OCI-LY1 (cell line): ENCODE data around the gene NME3.

Experiments used
- H2AFZ ChIP-seq: fragments of 200-600 bp; sonication (generic), shearing (Covaris generic); 2 replicates; pipeline ENCODE4 v1.6.0; 2014; ENCODE audit warnings: antibody characterized with exemption, mild to moderate bottlenecking, low read length
- H3F3A ChIP-seq: fragments of 200-600 bp; sonication (generic), shearing (Covaris generic); 2 replicates; pipeline ENCODE4 v1.6.0; 2014; ENCODE audit warnings: mild to moderate bottlenecking, antibody characterized with exemption, low read length, moderate library complexity; ENCODE audit not compliant: insufficient read depth
- H3K27ac ChIP-seq: fragments of 200-600 bp; sonication (generic); 2 replicates; pipeline ENCODE4 v1.5.1; 2014; ENCODE audit warnings: low read length, mixed run types, mild to moderate bottlenecking, low read depth; ENCODE audit not compliant: poor library complexity, severe bottlenecking
- H3K27me3 ChIP-seq: fragments of 200-600 bp; sonication (generic); 2 replicates; pipeline ENCODE4 v1.6.0; 2014; ENCODE audit warnings: antibody characterized with exemption, mild to moderate bottlenecking, low read length, moderate library complexity; ENCODE audit not compliant: insufficient read depth
- H3K36me3 ChIP-seq: fragments of 200-600 bp; sonication (generic); 2 replicates; pipeline ENCODE4 v1.6.1; 2014; ENCODE audit warnings: mild to moderate bottlenecking, antibody characterized with exemption, low read length, moderate library complexity, mixed read lengths; ENCODE audit not compliant: insufficient read depth
- H3K4me1 ChIP-seq: fragments of 200-600 bp; sonication (generic); 2 replicates; pipeline ENCODE4 v1.5.1; 2014; ENCODE audit warnings: mild to moderate bottlenecking, low read length, moderate library complexity; ENCODE audit not compliant: insufficient read depth, severe bottlenecking
- H3K4me2 ChIP-seq: fragments of 200-600 bp; sonication (generic), shearing (Covaris generic); 2 replicates; pipeline ENCODE4 v1.6.1; 2014; ENCODE audit warnings: low read length
- H3K4me3 ChIP-seq: fragments of 200-600 bp; sonication (generic); 2 replicates; pipeline ENCODE4 v1.5.1; 2014; ENCODE audit warnings: low read length, low read depth, mild to moderate bottlenecking, mixed read lengths; ENCODE audit not compliant: poor library complexity, severe bottlenecking
- H3K79me2 ChIP-seq: fragments of 200-600 bp; shearing (Covaris generic); 2 replicates; pipeline ENCODE4 v1.6.1; 2016; ENCODE audit warnings: mixed run types, low read length, mixed read lengths; ENCODE audit not compliant: insufficient read depth
- H3K9ac ChIP-seq: fragments of 200-600 bp; sonication (generic), shearing (Covaris generic); 2 replicates; pipeline ENCODE4 v1.6.1; 2014; ENCODE audit warnings: mild to moderate bottlenecking, low read length, mixed read lengths
- H3K9me2 ChIP-seq: fragments of 200-600 bp; sonication (generic), shearing (Covaris generic); 2 replicates; pipeline ENCODE4 v1.6.1; 2014; ENCODE audit warnings: low read depth, mild to moderate bottlenecking, low read length, mixed read lengths
- H3K9me3 ChIP-seq: fragments of 200-600 bp; shearing (Covaris generic); 2 replicates; pipeline ENCODE4 v1.6.1; 2014; ENCODE audit warnings: low read length, mixed read lengths
- H4K20me1 ChIP-seq: fragments of 200-600 bp; sonication (generic), shearing (Covaris generic); 2 replicates; pipeline ENCODE4 v1.6.0; 2016; ENCODE audit warnings: mild to moderate bottlenecking, low read length; ENCODE audit not compliant: insufficient read depth
- EZH2 ChIP-seq: fragments of 200-600 bp; sonication (generic), shearing (Covaris generic); IDR thresholded peaks from 2 replicates; pipeline ENCODE4 v1.8.0; 2017; ENCODE audit warnings: borderline replicate concordance, mixed run types, mild to moderate bottlenecking, antibody characterized with exemption, low read length, moderate library complexity, mixed read lengths
- TF ChIP-seq, protein P1 (sequence below): fragments of 200-600 bp; sonication (generic), shearing (Covaris generic); IDR thresholded peaks from 2 replicates; pipeline ENCODE4 v1.5.1; 2017; ENCODE audit warnings: mild to moderate bottlenecking, antibody characterized with exemption, low read length, moderate library complexity, mixed read lengths

NME3 gene

DNA sequence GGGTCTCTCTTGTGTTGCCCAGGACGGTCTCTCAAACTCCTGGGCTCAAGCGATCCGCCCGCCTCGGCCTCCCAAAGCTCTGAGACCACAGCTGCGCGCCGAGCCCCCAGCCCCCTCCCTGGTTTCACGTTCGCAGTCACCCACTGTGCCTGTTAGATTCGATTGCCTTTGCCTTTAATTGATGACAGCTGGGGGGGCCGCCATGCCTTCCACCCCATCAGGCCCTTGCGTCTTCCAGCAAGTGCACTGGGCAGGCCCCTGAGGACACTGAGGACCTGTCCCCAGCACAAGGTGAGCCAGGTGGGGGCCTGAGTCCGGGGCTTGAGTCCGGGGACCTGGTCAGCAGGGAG is 18.9 kb upstream of the NME3 start:
- TF ChIP-seq EZH2 = no peak
- no peaks in the 10 kb centered on the region for H3K4me1 ChIP-seq
- H3K9ac ChIP-seq = no peak overlapping the region
- no peak overlapping the region for H3K4me2 ChIP-seq
- H3K4me3 ChIP-seq = no peak overlapping the region
- no peaks in the 10 kb centered on the region for H3K9me2 ChIP-seq
- H2AFZ ChIP-seq = no peak overlapping the region
- H3K79me2 ChIP-seq = no peaks in the 10 kb centered on the region; the same call in 1 of the 2 replicates
- H3K27me3 ChIP-seq = no peaks in the 10 kb centered on the region
- no peaks in the 10 kb centered on the region for H3K9me3 ChIP-seq
- no peaks in the 10 kb centered on the region for H4K20me1 ChIP-seq
- H3F3A ChIP-seq = no peaks in the 10 kb centered on the region
- no peak overlapping the region for H3K27ac ChIP-seq
- H3K36me3 ChIP-seq = peaks cover 37% of the 10 kb centered on the region

DNA sequence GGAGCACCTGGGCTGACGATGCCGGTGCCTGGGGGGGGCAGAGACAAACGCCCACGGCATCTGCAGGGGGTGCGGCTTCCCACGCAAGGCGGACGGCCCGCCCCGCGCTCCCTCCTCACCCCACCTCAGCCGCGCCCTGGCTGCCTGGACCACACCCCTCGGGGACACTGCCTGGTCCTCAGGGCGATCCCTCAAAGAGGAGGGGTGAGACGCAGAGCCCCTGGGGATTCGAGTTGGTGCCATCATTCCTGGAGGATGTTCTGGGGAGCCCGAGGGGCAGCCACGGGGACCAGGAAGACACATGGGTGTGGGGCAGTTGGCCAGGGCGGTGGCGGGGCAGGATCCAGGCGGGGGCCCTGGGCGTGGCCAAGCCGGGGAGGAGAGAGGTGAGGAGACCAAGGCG is 18.3 kb upstream of the NME3 start:
- Histone ChIP-seq H3K27ac (no peak overlapping the region), H3K4me2 (no peak overlapping the region), H3K9me3 (no peaks in the 10 kb centered on the region), H3K9ac (no peak overlapping the region), H4K20me1 (no peaks in the 10 kb centered on the region), H3K79me2 (no peaks in the 10 kb centered on the region; the same call in 1 of the 2 replicates), H3K4me1 (no peaks in the 10 kb centered on the region), H3F3A (no peaks in the 10 kb centered on the region), H3K36me3 (peaks cover 42% of the 10 kb centered on the region), H2AFZ (no peak overlapping the region), H3K27me3 (no peaks in the 10 kb centered on the region), H3K9me2 (no peaks in the 10 kb centered on the region), H3K4me3 (no peak overlapping the region)
- TF ChIP-seq EZH2 = no peak
- TF ChIP-seq, protein P1, sequence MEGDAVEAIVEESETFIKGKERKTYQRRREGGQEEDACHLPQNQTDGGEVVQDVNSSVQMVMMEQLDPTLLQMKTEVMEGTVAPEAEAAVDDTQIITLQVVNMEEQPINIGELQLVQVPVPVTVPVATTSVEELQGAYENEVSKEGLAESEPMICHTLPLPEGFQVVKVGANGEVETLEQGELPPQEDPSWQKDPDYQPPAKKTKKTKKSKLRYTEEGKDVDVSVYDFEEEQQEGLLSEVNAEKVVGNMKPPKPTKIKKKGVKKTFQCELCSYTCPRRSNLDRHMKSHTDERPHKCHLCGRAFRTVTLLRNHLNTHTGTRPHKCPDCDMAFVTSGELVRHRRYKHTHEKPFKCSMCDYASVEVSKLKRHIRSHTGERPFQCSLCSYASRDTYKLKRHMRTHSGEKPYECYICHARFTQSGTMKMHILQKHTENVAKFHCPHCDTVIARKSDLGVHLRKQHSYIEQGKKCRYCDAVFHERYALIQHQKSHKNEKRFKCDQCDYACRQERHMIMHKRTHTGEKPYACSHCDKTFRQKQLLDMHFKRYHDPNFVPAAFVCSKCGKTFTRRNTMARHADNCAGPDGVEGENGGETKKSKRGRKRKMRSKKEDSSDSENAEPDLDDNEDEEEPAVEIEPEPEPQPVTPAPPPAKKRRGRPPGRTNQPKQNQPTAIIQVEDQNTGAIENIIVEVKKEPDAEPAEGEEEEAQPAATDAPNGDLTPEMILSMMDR = no peak

DNA sequence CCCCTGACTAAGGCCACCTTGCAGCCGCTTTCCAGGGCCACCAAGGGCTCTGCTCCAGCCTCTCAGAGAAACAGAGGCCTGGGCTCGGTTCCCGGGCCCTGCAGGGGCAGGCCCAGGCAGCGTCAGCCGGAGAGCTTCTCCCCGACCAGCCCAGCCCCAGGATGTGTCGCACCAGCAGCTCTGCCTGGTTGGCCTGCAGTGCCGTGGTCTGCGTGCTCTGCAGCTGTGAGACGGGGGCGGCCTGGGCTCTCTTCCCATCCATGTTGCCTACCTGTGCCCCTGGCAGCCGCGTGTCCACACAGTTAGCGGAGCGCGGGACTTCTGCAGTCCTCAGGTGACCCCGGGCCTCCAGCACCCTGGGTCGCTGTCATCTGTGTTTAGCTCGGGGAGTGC is 17.4 kb upstream of the NME3 start:
- peaks cover 6% of the 10 kb centered on the region for H3K79me2 ChIP-seq
- H3K9ac ChIP-seq = no peak overlapping the region
- TF ChIP-seq, protein P1 = no peak
- H3K4me3 ChIP-seq = no peak overlapping the region
- peaks cover 6% of the 10 kb centered on the region for H3K4me1 ChIP-seq
- H3K36me3 ChIP-seq = peaks cover 42% of the 10 kb centered on the region
- H4K20me1 ChIP-seq = no peaks in the 10 kb centered on the region
- no peaks in the 10 kb centered on the region for H3K27me3 ChIP-seq
- H3F3A ChIP-seq = no peaks in the 10 kb centered on the region
- H2AFZ ChIP-seq = no peak overlapping the region
- no peaks in the 10 kb centered on the region for H3K9me3 ChIP-seq
- no peaks in the 10 kb centered on the region for H3K9me2 ChIP-seq
- H3K27ac ChIP-seq = no peak overlapping the region
- H3K4me2 ChIP-seq = no peak overlapping the region

DNA sequence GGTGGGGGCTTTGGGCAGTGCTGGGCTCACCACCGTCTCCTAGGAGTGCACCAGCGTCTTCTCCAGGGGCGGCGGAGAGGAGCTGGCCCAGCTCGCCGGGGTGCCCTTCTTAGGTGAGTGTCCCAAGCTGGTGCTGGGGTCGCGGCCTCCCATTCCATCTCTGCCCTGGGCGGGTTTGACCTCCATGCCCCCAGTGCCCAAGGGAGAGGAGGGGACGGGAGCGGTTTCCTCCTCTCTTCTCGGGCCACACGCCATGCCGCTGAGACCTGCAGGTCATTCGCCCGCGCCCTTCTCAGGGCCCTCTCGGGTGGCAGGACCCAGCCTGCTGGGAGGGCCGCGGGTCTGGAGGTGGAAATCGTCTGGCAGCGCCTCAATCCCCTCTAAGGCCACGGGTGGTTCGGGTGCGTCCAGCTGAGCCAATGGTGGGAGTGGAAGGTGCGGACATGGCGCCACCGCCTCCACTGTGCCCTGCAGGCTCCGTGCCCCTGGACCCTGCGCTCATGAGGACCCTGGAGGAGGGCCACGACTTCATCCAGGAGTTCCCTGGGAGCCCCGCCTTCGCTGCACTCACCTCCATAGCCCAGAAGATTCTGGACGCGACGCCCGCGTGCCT is 16.9 kb upstream of the NME3 start:
- Histone ChIP-seq H3K4me3 (no peak overlapping the region), H3K27me3 (no peaks in the 10 kb centered on the region), H3K79me2 (peaks cover 6% of the 10 kb centered on the region), H3K9me3 (no peaks in the 10 kb centered on the region), H3K4me1 (peaks cover 7% of the 10 kb centered on the region), H3K9me2 (no peaks in the 10 kb centered on the region), H4K20me1 (no peaks in the 10 kb centered on the region), H3K36me3 (peaks cover 42% of the 10 kb centered on the region), H3F3A (no peaks in the 10 kb centered on the region), H2AFZ (no peak overlapping the region), H3K4me2 (no peak overlapping the region), H3K27ac (no peak overlapping the region), H3K9ac (no peak overlapping the region)
- TF ChIP-seq, protein P1 = no peak
- no peak for TF ChIP-seq EZH2
